ENCODE data around the gene FRMD4A. TPM values are rescaled to one million over a fixed set of nuclear protein-coding genes. Genes with fewer than 3 reads are reported as not detected.

The FRMD4A gene
- total and polyA plus RNA-seq, 12 donors: 17.4 to 43.4 (median 30.3) TPM

- Histone ChIP-seq H3K9me3 (no peaks in the 10 kb centered on the region), H3K4me3 (no peak overlapping the region), H3K4me1 (peaks cover 17 to 78% (median 66%) of the 10 kb centered on the region in 9 donors), H3K36me3 (peaks cover 0 to 12% (median 0%) of the 10 kb centered on the region in 9 donors), H3K27ac (peak overlapping the region in 1 of 10 donors; percentile 18), H3K27me3 (no peaks in the 10 kb centered on the region)
- intact Hi-C loops (cut with DNase I): loop anchor here in 7 of 10 donors (5.0 to 10.0 kb wide), 6 partner anchors 33 to 67 kb away; no protein-coding TSS in a partner anchor
- ATAC-seq: no peak
- WGBS, 2 donors: 74% methylated on average over 12 of the region's 12 CpGs
- DNase-seq: peak in 1 of 2 donors; percentile 41
- no peak for TF ChIP-seq CTCF (IDR thresholded peaks at IDR 0.05)
Observed at GRCh38 chr10:13709931-13710650, 620.6 kb downstream of the FRMD4A start.

GRCh38 chr10:13708256-13708990, 622.3 kb downstream of the FRMD4A start:
- Histone ChIP-seq H3K27ac (peak overlapping the region; percentile 44 to 91 (median 84)), H3K27me3 (no peaks in the 10 kb centered on the region), H3K4me1 (peaks cover 17 to 93% (median 81%) of the 10 kb centered on the region in 9 donors), H3K9me3 (no peaks in the 10 kb centered on the region), H3K4me3 (peak overlapping the region in 8 of 10 donors; percentile 39 to 70 (median 64)), H3K36me3 (peaks cover 0 to 13% (median 0%) of the 10 kb centered on the region in 9 donors)
- WGBS, 2 donors: 59 to 63% methylated on average over 8 of the region's 8 CpGs
- no peak for TF ChIP-seq CTCF (IDR thresholded peaks at IDR 0.05)
- intact Hi-C loops (cut with DNase I): loop anchor here in 4 of 10 donors (5.0 kb wide), 3 partner anchors 36 to 69 kb away; no protein-coding TSS in a partner anchor
- ATAC-seq (no peak), DNase-seq (no peak)

GRCh38 chr10:13707156-13707881, 623.4 kb downstream of the FRMD4A start:
- Histone ChIP-seq H3K27me3 (no peaks in the 10 kb centered on the region), H3K27ac (peak overlapping the region; percentile 44 to 91 (median 84)), H3K4me3 (peak overlapping the region; percentile 7 to 70 (median 63)), H3K9me3 (no peaks in the 10 kb centered on the region), H3K4me1 (peaks cover 11 to 90% (median 76%) of the 10 kb centered on the region in 9 donors), H3K36me3 (peaks cover 0 to 13% (median 0%) of the 10 kb centered on the region in 9 donors)
- peak; percentile 80 to 94 for DNase-seq
- WGBS, 2 donors: 1 to 3% methylated on average over 26 of the region's 26 CpGs
- intact Hi-C loops (cut with DNase I): loop anchor here in 4 of 10 donors (2.0 to 5.0 kb wide), 4 partner anchors 23 to 70 kb away; no protein-coding TSS in a partner anchor
- TF ChIP-seq CTCF (IDR thresholded peaks at IDR 0.05): peak in 1 of 9 donors; percentile 17
- peak; percentile 86 to 93 (median 90) for ATAC-seq

All from heart right ventricle (tissue), 16 donors.